ENCODE results near the gene PGM1. TPM values are rescaled to one million over a fixed set of nuclear protein-coding genes. Genes with fewer than 3 reads are reported as not detected.

PGM1 gene
- total RNA-seq, 1 donor from 2014 or later, result 3.6 TPM

DNA sequence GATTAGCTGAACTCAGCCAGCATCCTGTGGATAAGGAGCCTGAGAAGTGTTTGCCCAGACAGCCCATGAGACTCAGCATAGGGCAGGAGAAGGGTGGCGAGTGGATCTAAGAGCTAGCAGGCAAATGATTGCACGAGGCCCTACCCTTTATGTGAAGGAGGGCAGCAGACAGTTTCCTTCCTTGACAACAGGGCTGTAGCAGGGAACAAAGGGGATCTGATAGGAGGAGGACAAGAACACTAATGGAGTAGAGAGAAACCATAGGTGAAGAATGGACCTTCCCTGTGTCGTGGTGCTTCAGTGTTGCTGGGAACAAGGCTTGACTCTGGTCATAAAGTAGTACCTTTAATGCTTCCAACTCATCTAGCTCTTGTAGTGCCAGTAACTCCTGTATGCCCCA lies 84.3 kb downstream of the PGM1 start:
- no peak overlapping the region for H3K27ac Mint-ChIP-seq (ENCODE audit: unreplicated experiment)
- peaks cover 6% of the 10 kb centered on the region for H3K9me3 Mint-ChIP-seq (ENCODE audit: unreplicated experiment)
- no peak for DNase-seq
- TF ChIP-seq, protein P1, sequence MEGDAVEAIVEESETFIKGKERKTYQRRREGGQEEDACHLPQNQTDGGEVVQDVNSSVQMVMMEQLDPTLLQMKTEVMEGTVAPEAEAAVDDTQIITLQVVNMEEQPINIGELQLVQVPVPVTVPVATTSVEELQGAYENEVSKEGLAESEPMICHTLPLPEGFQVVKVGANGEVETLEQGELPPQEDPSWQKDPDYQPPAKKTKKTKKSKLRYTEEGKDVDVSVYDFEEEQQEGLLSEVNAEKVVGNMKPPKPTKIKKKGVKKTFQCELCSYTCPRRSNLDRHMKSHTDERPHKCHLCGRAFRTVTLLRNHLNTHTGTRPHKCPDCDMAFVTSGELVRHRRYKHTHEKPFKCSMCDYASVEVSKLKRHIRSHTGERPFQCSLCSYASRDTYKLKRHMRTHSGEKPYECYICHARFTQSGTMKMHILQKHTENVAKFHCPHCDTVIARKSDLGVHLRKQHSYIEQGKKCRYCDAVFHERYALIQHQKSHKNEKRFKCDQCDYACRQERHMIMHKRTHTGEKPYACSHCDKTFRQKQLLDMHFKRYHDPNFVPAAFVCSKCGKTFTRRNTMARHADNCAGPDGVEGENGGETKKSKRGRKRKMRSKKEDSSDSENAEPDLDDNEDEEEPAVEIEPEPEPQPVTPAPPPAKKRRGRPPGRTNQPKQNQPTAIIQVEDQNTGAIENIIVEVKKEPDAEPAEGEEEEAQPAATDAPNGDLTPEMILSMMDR (IDR thresholded peaks at IDR 0.05; ENCODE audit: partially characterized antibody, unreplicated experiment), result no peak
- H3K36me3 Mint-ChIP-seq (ENCODE audit: unreplicated experiment), result peaks cover 23% of the 10 kb centered on the region
- H3K27me3 Mint-ChIP-seq (ENCODE audit: unreplicated experiment), result peaks cover 9% of the 10 kb centered on the region
- H3K4me1 Mint-ChIP-seq (ENCODE audit: low read depth, unreplicated experiment), result no peaks in the 10 kb centered on the region
- H3K4me3 Mint-ChIP-seq (ENCODE audit: unreplicated experiment), result no peak overlapping the region

- H3K9me3 Mint-ChIP-seq (ENCODE audit: unreplicated experiment), result peaks cover 6% of the 10 kb centered on the region
- peaks cover 23% of the 10 kb centered on the region for H3K36me3 Mint-ChIP-seq (ENCODE audit: unreplicated experiment)
- H3K4me3 Mint-ChIP-seq (ENCODE audit: unreplicated experiment), result no peak overlapping the region
- TF ChIP-seq, protein P1 (IDR thresholded peaks at IDR 0.05; ENCODE audit: partially characterized antibody, unreplicated experiment), result no peak
- H3K4me1 Mint-ChIP-seq (ENCODE audit: low read depth, unreplicated experiment), result no peaks in the 10 kb centered on the region
- DNase-seq, result no peak
- H3K27me3 Mint-ChIP-seq (ENCODE audit: unreplicated experiment), result peaks cover 10% of the 10 kb centered on the region
- H3K27ac Mint-ChIP-seq (ENCODE audit: unreplicated experiment), result no peak overlapping the region
These were observed 85.0 kb downstream of the PGM1 start for GRCh38 chr1:63678200-63678599.

- TF ChIP-seq, protein P1 (IDR thresholded peaks at IDR 0.05; ENCODE audit: partially characterized antibody, unreplicated experiment), result no peak
- no peak overlapping the region for H3K27ac Mint-ChIP-seq (ENCODE audit: unreplicated experiment)
- no peaks in the 10 kb centered on the region for H3K4me1 Mint-ChIP-seq (ENCODE audit: low read depth, unreplicated experiment)
- peaks cover 23% of the 10 kb centered on the region for H3K36me3 Mint-ChIP-seq (ENCODE audit: unreplicated experiment)
- no peak for DNase-seq
- peaks cover 8% of the 10 kb centered on the region for H3K27me3 Mint-ChIP-seq (ENCODE audit: unreplicated experiment)
- peaks cover 6% of the 10 kb centered on the region for H3K9me3 Mint-ChIP-seq (ENCODE audit: unreplicated experiment)
- no peak overlapping the region for H3K4me3 Mint-ChIP-seq (ENCODE audit: unreplicated experiment)
These were observed 85.9 kb downstream of the PGM1 start for GRCh38 chr1:63679076-63679475.

DNA sequence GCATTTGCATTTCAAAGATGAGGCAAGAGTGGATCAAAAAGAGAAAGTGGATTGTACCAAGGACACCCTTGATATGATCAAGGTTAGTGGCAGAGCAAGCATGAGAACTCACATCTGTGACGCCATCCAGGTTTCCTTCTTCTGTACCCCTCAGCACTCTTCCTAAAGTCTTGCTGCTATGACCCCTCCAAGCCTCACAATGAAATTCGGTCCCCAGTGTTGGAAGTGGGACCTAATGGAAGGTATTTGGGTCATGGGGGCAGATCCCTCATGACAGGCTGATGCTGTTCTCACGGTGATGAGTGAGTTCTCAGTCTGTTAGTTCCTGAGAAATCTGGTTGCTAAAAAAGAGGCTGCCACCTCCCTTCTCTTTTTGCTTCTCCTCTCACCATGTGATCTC lies 86.4 kb downstream of the PGM1 start:
- TF ChIP-seq, protein P1 (IDR thresholded peaks at IDR 0.05; ENCODE audit: partially characterized antibody, unreplicated experiment), result no peak
- H3K4me3 Mint-ChIP-seq (ENCODE audit: unreplicated experiment), result no peak overlapping the region
- peaks cover 6% of the 10 kb centered on the region for H3K9me3 Mint-ChIP-seq (ENCODE audit: unreplicated experiment)
- peaks cover 8% of the 10 kb centered on the region for H3K27me3 Mint-ChIP-seq (ENCODE audit: unreplicated experiment)
- no peak overlapping the region for H3K27ac Mint-ChIP-seq (ENCODE audit: unreplicated experiment)
- peaks cover 23% of the 10 kb centered on the region for H3K36me3 Mint-ChIP-seq (ENCODE audit: unreplicated experiment)
- no peaks in the 10 kb centered on the region for H3K4me1 Mint-ChIP-seq (ENCODE audit: low read depth, unreplicated experiment)
- no peak for DNase-seq

DNA sequence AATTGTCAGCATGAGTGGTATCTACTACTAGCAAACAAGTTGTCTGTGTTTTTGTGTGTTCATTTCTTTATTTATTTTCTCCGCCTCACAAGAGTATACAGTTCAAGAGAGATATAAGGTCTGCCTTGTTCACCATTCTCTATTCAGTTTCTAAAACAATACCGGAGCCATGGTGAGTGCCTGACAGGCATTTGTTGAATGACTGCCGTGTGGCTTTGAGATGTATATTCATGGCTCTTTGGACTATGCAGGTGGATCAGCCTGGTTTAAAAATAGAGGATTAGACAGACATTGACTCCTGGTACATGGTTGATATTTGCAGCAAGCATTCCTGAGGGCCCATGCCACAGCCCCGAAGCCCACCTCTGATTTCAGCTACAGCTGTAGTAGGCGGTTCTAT lies 89.7 kb downstream of the PGM1 start:
- no peaks in the 10 kb centered on the region for H3K4me1 Mint-ChIP-seq (ENCODE audit: low read depth, unreplicated experiment)

More for the DNA sequence above, 89.7 kb downstream of the PGM1 start:
- TF ChIP-seq, protein P1 (IDR thresholded peaks at IDR 0.05; ENCODE audit: partially characterized antibody, unreplicated experiment), result no peak
- H3K27ac Mint-ChIP-seq (ENCODE audit: unreplicated experiment), result no peak overlapping the region
- no peak for DNase-seq
- peaks cover 18% of the 10 kb centered on the region for H3K36me3 Mint-ChIP-seq (ENCODE audit: unreplicated experiment)
- H3K9me3 Mint-ChIP-seq (ENCODE audit: unreplicated experiment), result peaks cover 4% of the 10 kb centered on the region
- H3K4me3 Mint-ChIP-seq (ENCODE audit: unreplicated experiment), result no peak overlapping the region
- peaks cover 3% of the 10 kb centered on the region for H3K27me3 Mint-ChIP-seq (ENCODE audit: unreplicated experiment)

Data from glutamatergic neuron (in vitro differentiated cells).